Muscle layer of colon (tissue), 2 donors: ENCODE measurements around the gene TMPRSS7.
A peak's percentile ranks its signal among the peaks of the same experiment; 100 is the strongest.

ENCODE experiments used
- H3K27ac ChIP-seq: one replicate; pipeline ENCODE4 v1.7.0; 2013; ENCODE audit warnings: low read depth, mild to moderate bottlenecking, low read length, moderate library complexity
- H3K27me3 ChIP-seq, 2 donors: one replicate each; pipeline ENCODE4 v1.7.0; 2013; ENCODE audit warnings: low read length in 2 of 2, mild to moderate bottlenecking in 2 of 2; ENCODE audit not compliant: insufficient read depth in 2 of 2, control insufficient read depth in 1 of 2
- H3K36me3 ChIP-seq: one replicate; pipeline ENCODE4 v1.7.0; 2013; ENCODE audit warnings: mild to moderate bottlenecking, low read length; ENCODE audit not compliant: insufficient read depth
- H3K4me1 ChIP-seq: one replicate; pipeline ENCODE4 v1.7.0; 2013; ENCODE audit warnings: mild to moderate bottlenecking, low read length; ENCODE audit not compliant: insufficient read depth
- H3K4me3 ChIP-seq, 2 donors: one replicate each; pipeline ENCODE4 v1.7.0; 2013; ENCODE audit warnings: low read length in 2 of 2, low read depth in 1 of 2, mild to moderate bottlenecking in 1 of 2, moderate library complexity in 1 of 2
- H3K9ac ChIP-seq: one replicate; pipeline ENCODE4 v1.7.0; 2013; ENCODE audit warnings: low read length
- H3K9me3 ChIP-seq: one replicate; pipeline ENCODE4 v1.7.0; 2013; ENCODE audit warnings: mild to moderate bottlenecking, low read length
- donor health status: abdominal sarcoma.
- donor health status: Adenocarcinoma of cecum.

TMPRSS7 gene

GRCh38 chr3:112034436-112034835, at the start of gene TMPRSS7:
TSS of gene TMPRSS7 (plus strand) at chr3:112034736. CDS start at chr3:112034846, 110 bp downstream.
- Histone ChIP-seq H3K9me3 (no peaks in the 10 kb centered on the region), H3K36me3 (no peaks in the 10 kb centered on the region), H3K4me3 (no peak within 1 kb of the TSS), H3K27ac (no peak within 1 kb of the TSS), H3K9ac (no peak within 1 kb of the TSS), H3K4me1 (no peaks in the 10 kb centered on the region), H3K27me3 (no peaks in the 10 kb centered on the region)

- H3K9me3 ChIP-seq: no peaks in the 10 kb centered on the region
- H3K9ac ChIP-seq: no peak overlapping the region
- H3K27ac ChIP-seq: no peak overlapping the region
- H3K4me1 ChIP-seq: peaks cover 8% of the 10 kb centered on the region
- H3K36me3 ChIP-seq: peaks cover 5% of the 10 kb centered on the region
- H3K4me3 ChIP-seq: no peak overlapping the region
- H3K27me3 ChIP-seq: no peaks in the 10 kb centered on the region
Measured at GRCh38 chr3:111986800-111987199, 47.7 kb upstream of the TMPRSS7 start.

GRCh38 chr3:111989061-111989678, 45.4 kb upstream of the TMPRSS7 start:
- Histone ChIP-seq H3K4me3 (no peak overlapping the region), H3K4me1 (no peaks in the 10 kb centered on the region), H3K9ac (no peak overlapping the region), H3K9me3 (no peaks in the 10 kb centered on the region), H3K36me3 (peaks cover 15% of the 10 kb centered on the region), H3K27ac (no peak overlapping the region), H3K27me3 (no peaks in the 10 kb centered on the region)

DNA sequence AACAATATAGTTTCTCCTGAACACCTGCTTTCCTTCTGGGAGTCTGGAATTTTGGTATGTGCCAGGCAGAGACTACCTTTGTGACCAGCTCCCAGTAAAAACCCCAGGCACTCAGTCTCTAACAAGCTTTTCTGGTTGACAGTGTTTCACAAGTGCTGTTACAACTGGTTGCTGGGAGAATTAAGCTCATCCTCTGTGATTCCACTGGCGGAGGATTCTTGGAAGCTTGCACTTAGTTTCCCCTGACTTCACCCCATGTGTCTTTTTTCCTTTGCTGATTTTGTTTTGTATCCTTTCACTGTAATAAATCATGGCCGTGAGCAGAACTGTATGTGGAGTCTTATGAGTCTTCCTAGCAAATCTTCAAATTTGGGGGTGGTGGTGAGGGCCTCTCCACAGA, 41.5 kb upstream of the TMPRSS7 start:
- Histone ChIP-seq H3K36me3 (peaks cover 15% of the 10 kb centered on the region), H3K4me1 (no peaks in the 10 kb centered on the region), H3K4me3 (no peak overlapping the region), H3K9ac (no peak overlapping the region), H3K9me3 (no peaks in the 10 kb centered on the region), H3K27ac (no peak overlapping the region), H3K27me3 (no peaks in the 10 kb centered on the region)

DNA sequence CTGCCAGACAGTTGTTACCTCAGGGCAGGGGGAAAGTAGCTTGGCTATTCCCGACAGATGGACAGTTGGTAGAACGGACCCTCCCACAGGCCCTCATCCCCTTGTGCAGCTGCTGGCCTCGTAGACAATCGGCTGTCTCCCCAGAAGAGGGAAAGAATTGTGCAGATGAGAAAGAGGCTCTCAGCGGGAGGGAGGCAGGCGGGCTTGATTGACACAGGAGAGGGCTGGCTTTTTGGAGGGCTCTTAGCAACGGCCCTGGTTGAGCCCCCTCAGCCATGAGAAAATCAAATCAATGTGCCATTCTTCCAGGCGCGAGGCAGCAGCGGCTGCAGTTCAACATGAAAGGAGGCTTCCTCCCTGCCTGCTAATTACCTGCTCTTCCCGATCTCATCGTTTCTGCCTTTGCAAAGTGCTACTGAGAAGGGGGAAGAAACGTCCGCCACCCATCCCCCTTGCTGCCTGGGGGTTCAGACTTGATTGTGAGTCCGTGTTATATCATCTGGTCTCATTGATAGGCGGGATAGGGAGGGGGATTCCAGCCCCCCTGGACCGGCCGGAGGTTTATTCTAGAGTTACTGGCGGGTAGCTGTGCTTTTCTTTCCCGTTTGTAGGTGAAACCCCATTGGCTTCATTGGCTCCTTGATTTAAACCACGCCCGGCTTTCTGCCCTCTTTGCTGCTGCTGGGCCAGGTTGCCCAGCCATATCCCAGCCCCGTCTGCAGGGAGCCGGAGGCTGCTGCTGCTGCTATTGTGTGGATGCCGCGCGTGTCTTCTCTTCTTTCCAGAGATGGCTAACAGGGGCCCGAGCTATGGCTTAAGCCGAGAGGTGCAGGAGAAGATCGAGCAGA, 35.7 kb upstream of the TMPRSS7 start, which contains the start of gene TAGLN3:
TSS of gene TAGLN3 (plus strand) at position 287 of the 848 bp plus-strand sequence. CDS start at position 788, 501 bp downstream.
- peaks cover 2% of the 10 kb centered on the region for H3K36me3 ChIP-seq
- no peaks in the 10 kb centered on the region for H3K4me1 ChIP-seq
- no peak within 1 kb of the TSS for H3K27ac ChIP-seq
- peak within 1 kb of the TSS; percentile 38 to 62 for H3K4me3 ChIP-seq
- H3K9me3 ChIP-seq: no peaks in the 10 kb centered on the region
- no peak within 1 kb of the TSS for H3K9ac ChIP-seq
- H3K27me3 ChIP-seq: peaks cover 0 to 7% of the 10 kb centered on the region in 2 donors

- H3K27me3 ChIP-seq: peaks cover 0 to 7% of the 10 kb centered on the region in 2 donors
- H3K4me3 ChIP-seq: peak overlapping the region in 1 of 2 donors; percentile 62
- H3K9ac ChIP-seq: no peak overlapping the region
- no peaks in the 10 kb centered on the region for H3K36me3 ChIP-seq
- no peaks in the 10 kb centered on the region for H3K4me1 ChIP-seq
- H3K27ac ChIP-seq: no peak overlapping the region
- no peaks in the 10 kb centered on the region for H3K9me3 ChIP-seq
Measured at GRCh38 chr3:111999484-112000324, 34.8 kb upstream of the TMPRSS7 start.

DNA sequence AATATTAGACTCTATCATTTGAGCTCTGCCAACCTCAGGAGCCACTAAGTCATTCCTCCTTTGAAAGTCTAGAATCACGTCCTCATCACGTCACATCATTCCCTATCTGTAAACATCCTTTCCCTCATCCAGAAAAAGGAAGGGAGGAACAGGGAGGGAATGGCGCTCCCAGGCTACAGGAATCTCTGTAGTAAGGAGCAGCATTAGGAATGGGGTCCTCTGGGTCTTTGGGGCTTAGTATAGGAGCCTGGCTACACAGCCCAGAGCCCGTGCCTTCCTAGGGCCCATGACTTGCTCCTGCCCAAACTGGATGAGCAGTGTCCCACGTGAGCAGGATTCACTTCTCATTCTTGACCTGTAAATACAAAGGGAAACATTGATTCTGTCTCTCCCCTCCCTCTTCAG, 34.2 kb upstream of the TMPRSS7 start:
- Histone ChIP-seq H3K9ac (no peak overlapping the region), H3K27ac (no peak overlapping the region), H3K9me3 (no peaks in the 10 kb centered on the region), H3K36me3 (no peaks in the 10 kb centered on the region), H3K27me3 (peaks cover 0 to 7% of the 10 kb centered on the region in 2 donors), H3K4me1 (no peaks in the 10 kb centered on the region), H3K4me3 (no peak overlapping the region)

GRCh38 chr3:112000966-112001365, 33.6 kb upstream of the TMPRSS7 start:
- Histone ChIP-seq H3K27me3 (peaks cover 0 to 7% of the 10 kb centered on the region in 2 donors), H3K4me3 (no peak overlapping the region), H3K36me3 (no peaks in the 10 kb centered on the region), H3K4me1 (no peaks in the 10 kb centered on the region), H3K9me3 (no peaks in the 10 kb centered on the region), H3K27ac (no peak overlapping the region), H3K9ac (no peak overlapping the region)

- no peaks in the 10 kb centered on the region for H3K4me1 ChIP-seq
- H3K9ac ChIP-seq: no peak overlapping the region
- no peak overlapping the region for H3K4me3 ChIP-seq
- H3K36me3 ChIP-seq: no peaks in the 10 kb centered on the region
- H3K9me3 ChIP-seq: no peaks in the 10 kb centered on the region
- peaks cover 0 to 7% of the 10 kb centered on the region in 2 donors for H3K27me3 ChIP-seq
- H3K27ac ChIP-seq: no peak overlapping the region
Measured at GRCh38 chr3:112001526-112001925, 33.0 kb upstream of the TMPRSS7 start.

GRCh38 chr3:112002096-112002971, 32.2 kb upstream of the TMPRSS7 start:
- Histone ChIP-seq H3K9me3 (no peaks in the 10 kb centered on the region), H3K9ac (no peak overlapping the region), H3K4me1 (no peaks in the 10 kb centered on the region), H3K27me3 (peaks cover 0 to 7% of the 10 kb centered on the region in 2 donors), H3K36me3 (no peaks in the 10 kb centered on the region), H3K4me3 (no peak overlapping the region), H3K27ac (no peak overlapping the region)
